Fibroblast of villous mesenchyme (primary cell): ENCODE results near the gene IL1RAP. TPM values are rescaled to one million over a fixed set of nuclear protein-coding genes. Genes with fewer than 3 reads are reported as not detected.

Experiments
- DNase-seq: peaks from one replicate; pipeline ENCODE4 v3.0.0-alpha.2; 2010; ENCODE audit warnings: low read depth
- H3K4me3 ChIP-seq: 2 replicates; pipeline ENCODE4 v1.5.1; 2011; ENCODE audit warnings: low read depth, mild to moderate bottlenecking, low read length
- CTCF ChIP-seq: IDR thresholded peaks from 2 replicates; pipeline ENCODE4 v1.5.1; 2012; ENCODE audit warnings: low read depth, mild to moderate bottlenecking, low read length; ENCODE audit not compliant: insufficient read depth
- total RNA-seq: library from RNA; depleted of rRNA; stranded (reverse); fragments of >200 nt; gene quantifications from 2 replicates; pipeline ENCODE4 v1.2.3, GENCODE V29; 2012

The IL1RAP gene
- total RNA-seq, 1 donor, result 28.1 TPM

- no peak for TF ChIP-seq CTCF
- no peak overlapping the region for H3K4me3 ChIP-seq
- DNase-seq, result no peak
These were observed 24.4 kb downstream of the IL1RAP start for GRCh38 chr3:190538288-190538687.

- no peak for DNase-seq
- no peak overlapping the region for H3K4me3 ChIP-seq
- TF ChIP-seq CTCF, result no peak
These were observed 25.6 kb downstream of the IL1RAP start for GRCh38 chr3:190539526-190539925.

GRCh38 chr3:190541008-190541407, 27.1 kb downstream of the IL1RAP start:
- H3K4me3 ChIP-seq, result no peak overlapping the region
- no peak for TF ChIP-seq CTCF

GRCh38 chr3:190541560-190541959, 27.7 kb downstream of the IL1RAP start:
- no peak for TF ChIP-seq CTCF

More at GRCh38 chr3:190541008-190541407, 27.1 kb downstream of the IL1RAP start:
- no peak for DNase-seq

GRCh38 chr3:190542846-190543245, 29.0 kb downstream of the IL1RAP start:
- H3K4me3 ChIP-seq, result no peak overlapping the region
- no peak for TF ChIP-seq CTCF
- DNase-seq, result no peak

More at GRCh38 chr3:190541560-190541959, 27.7 kb downstream of the IL1RAP start:
- no peak for DNase-seq
- H3K4me3 ChIP-seq, result no peak overlapping the region

GRCh38 chr3:190543671-190544070, 29.8 kb downstream of the IL1RAP start:
- no peak for TF ChIP-seq CTCF
- H3K4me3 ChIP-seq, result no peak overlapping the region
- no peak for DNase-seq

GRCh38 chr3:190545191-190545590, 31.3 kb downstream of the IL1RAP start:
- no peak for TF ChIP-seq CTCF
- DNase-seq, result no peak
- H3K4me3 ChIP-seq, result no peak overlapping the region
